ENCODE measurements around the gene ARHGAP22. TPM values are rescaled to one million over a fixed set of nuclear protein-coding genes. Genes with fewer than 3 reads are reported as not detected.
A peak's percentile ranks its signal among the peaks of the same experiment; 100 is the strongest.
"Not testable (repeated sequence)": the region's sequence is repeated elsewhere in the genome, so short reads cannot be mapped to it uniquely, and the experiment has no call there.

ARHGAP22 gene
- total RNA-seq, 8 experiments from 2014 or later = 0.72 to 9.3 (median 1.8) TPM

DNA sequence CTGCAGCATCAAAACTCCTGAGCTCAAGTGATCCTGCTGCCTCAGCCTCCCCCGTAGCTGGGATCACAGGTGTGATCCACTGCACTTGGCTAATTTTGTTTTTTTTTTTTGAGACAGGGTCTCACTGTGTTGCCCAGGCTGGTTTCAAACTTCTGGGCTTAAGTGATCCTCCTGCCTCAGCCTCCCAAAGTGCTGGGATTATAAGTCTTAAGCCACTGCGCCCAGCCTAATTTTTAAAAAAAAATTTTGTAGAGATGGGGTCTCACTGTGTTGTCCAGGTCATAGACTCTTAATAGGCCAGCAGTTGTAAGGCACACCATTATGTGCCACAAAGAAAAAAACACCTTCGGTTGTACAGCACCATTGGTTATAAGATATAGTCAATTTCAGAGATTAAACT is 176.0 kb downstream of the ARHGAP22 start:
- no peak for ATAC-seq (replicated peaks in 6 of 8)
- Histone ChIP-seq H3K4me1 (replicated peaks in 1 of 2) (no peaks in the 10 kb centered on the region), H3K4me3 (no peak overlapping the region), H3K27ac (no peak overlapping the region)
- 90 to 100% (median 100%) methylated on average over 1 to 3 of the region's 3 CpGs; no CpG with 5 or more reads in 2 of the 10 experiments for WGBS, 10 experiments
- in situ Hi-C loops (cut with MboI; ENCODE audit: low pct_unique_long_range_greater_than_20kb in 2 of 9, low sequenced_read_pairs in 9 of 9, unreplicated experiment in 9 of 9) = no loop called here

DNA sequence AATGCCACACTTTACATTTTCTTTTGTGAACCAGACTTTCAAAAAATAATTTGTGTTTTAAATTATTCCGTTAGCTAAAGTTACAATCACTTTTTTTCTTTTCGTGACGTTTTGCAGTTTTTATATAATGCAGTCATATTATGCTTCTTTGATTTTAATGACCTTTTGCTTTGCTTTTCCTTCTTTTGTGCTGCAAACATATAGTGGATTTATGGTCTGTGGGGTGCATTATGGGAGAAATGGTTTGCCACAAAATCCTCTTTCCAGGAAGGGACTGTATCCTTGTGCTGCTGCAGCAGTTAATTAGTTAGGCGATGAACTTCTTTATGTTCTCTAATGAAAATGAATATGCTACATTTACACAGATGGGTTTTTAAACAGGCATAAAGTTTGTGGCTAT is 181.0 kb downstream of the ARHGAP22 start:
- in situ Hi-C loops (cut with MboI; ENCODE audit: low pct_unique_long_range_greater_than_20kb in 2 of 9, low sequenced_read_pairs in 9 of 9, unreplicated experiment in 9 of 9) = no loop called here
- peak in 1 of 8 experiments; percentile 35 for ATAC-seq (replicated peaks in 6 of 8)
- Histone ChIP-seq H3K4me1 (replicated peaks in 1 of 2) (no peaks in the 10 kb centered on the region), H3K27ac (no peak overlapping the region), H3K4me3 (no peak overlapping the region)
- whole genome bisulfite sequencing, 10 experiments = 43 to 97% (median 74%) methylated on average over 2 to 4 of the region's 4 CpGs

DNA sequence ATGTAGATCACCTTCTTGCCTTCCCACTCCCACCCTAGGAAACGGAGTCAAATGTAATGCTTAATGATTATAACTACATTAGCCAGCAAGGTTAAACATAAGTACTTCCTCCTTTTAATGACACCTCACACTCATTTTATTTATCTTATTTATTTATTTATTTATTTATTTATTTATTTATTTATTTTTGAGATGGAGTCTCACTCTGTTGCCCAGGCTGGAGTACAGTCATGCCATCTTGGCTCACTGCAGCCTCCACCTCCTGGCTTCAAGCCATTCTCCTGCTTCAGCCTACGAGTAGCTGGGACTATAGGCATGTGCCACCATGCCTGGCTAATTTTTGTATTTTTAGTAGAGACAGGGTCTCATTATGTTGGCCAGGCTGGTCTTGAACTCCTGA is 183.0 kb downstream of the ARHGAP22 start:
- 75 to 100% (median 100%) methylated on average over 1 to 2 of the region's 2 CpGs; no CpG with 5 or more reads in 1 of the 10 experiments for WGBS, 10 experiments
- H3K4me1 ChIP-seq (replicated peaks in 1 of 2); H3K27ac ChIP-seq; ATAC-seq (replicated peaks in 6 of 8); H3K4me3 ChIP-seq; in situ Hi-C loops (cut with MboI; ENCODE audit: low pct_unique_long_range_greater_than_20kb in 2 of 9, low sequenced_read_pairs in 9 of 9, unreplicated experiment in 9 of 9): not testable (repeated sequence)

DNA sequence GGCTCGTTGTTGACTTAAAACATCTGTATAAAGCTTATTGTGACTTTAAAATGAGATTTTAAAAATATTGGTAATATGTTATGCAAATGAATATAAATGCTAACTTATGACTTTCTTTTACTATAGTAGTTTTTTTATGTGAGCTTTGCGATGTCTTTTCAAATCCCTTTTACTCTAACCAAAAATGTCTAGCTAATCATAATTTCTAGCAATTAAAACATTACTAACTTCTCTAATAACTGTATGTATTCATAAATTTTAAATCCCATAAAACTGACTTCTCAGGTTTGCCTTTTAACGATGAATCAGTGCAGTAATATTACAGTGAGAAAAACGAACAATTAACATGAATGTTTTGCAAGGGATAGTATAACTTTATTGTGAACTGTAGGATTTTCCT is 185.2 kb downstream of the ARHGAP22 start:
- ATAC-seq (replicated peaks in 6 of 8) = no peak
- in situ Hi-C loops (cut with MboI; ENCODE audit: low pct_unique_long_range_greater_than_20kb in 2 of 9, low sequenced_read_pairs in 9 of 9, unreplicated experiment in 9 of 9) = no loop called here
- Histone ChIP-seq H3K4me3 (no peak overlapping the region), H3K4me1 (replicated peaks in 1 of 2) (no peaks in the 10 kb centered on the region), H3K27ac (no peak overlapping the region)
- WGBS, 10 experiments = 72 to 100% (median 94%) methylated on average over 1 to 4 of the region's 4 CpGs

DNA sequence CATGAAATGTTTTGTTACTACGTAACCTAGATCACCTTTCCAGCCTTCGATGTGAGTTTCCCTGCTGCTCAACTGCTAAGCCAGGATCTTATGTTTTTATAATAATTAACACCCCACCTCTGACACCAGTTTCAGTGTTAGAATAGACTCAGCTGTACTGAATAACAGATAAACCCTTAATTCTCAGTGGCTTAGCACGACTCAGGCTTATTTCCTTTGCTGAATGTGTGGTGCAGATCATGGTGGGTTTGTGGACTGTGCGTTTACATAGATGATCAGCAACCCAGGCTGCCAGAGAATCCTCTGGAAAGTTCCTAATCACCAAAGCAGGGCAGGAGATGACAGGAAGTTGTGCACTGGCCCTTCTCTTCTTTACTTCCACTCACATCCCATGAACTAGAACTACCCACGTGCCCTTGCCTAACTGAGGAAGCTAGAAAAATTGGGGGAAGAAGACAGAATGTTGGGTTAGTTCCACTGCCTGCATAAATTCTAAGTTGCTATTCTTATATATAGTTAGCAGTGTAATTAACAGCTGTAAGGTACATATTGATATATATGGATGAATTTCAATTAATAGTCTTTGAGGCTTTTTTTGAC is 186.6 kb downstream of the ARHGAP22 start:
- 75 to 100% (median 88%) methylated on average over 3 to 4 of the region's 5 CpGs; no CpG with 5 or more reads in 3 of the 10 experiments for WGBS, 10 experiments
- H3K4me1 ChIP-seq (replicated peaks in 1 of 2) = no peaks in the 10 kb centered on the region

DNA sequence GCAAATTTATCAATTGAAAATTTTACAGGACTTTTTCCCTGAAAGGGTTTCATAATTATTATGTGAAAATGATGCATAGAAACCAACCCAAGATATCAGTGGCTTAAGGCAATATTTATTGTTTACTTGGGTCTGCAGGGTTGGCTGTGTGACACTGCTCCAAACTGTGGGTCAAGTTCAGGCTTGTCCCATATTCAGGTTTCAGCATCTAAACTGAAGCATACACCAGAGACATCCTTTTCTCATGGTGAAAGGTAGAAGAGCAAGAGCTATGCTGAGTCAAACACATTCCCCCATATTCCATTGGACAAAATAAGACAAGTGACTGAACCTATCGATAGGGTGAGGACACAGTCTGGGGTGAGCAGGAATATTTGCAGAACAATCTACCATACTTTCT is 187.5 kb downstream of the ARHGAP22 start:
- in situ Hi-C loops (cut with MboI; ENCODE audit: low pct_unique_long_range_greater_than_20kb in 2 of 9, low sequenced_read_pairs in 9 of 9, unreplicated experiment in 9 of 9) = no loop called here
- H3K4me3 ChIP-seq = no peak overlapping the region
- H3K4me1 ChIP-seq (replicated peaks in 1 of 2) = no peaks in the 10 kb centered on the region
- WGBS, 10 experiments = 83 to 100% (median 100%) methylated on average over 1 of the region's 1 CpG; no CpG with 5 or more reads in 3 of the 10 experiments
- no peak overlapping the region for H3K27ac ChIP-seq
- ATAC-seq (replicated peaks in 6 of 8) = no peak

More for the DNA sequence above, 186.6 kb downstream of the ARHGAP22 start:
- in situ Hi-C loops (cut with MboI; ENCODE audit: low pct_unique_long_range_greater_than_20kb in 2 of 9, low sequenced_read_pairs in 9 of 9, unreplicated experiment in 9 of 9) = no loop called here
- no peak for ATAC-seq (replicated peaks in 6 of 8)
- H3K27ac ChIP-seq = no peak overlapping the region
- no peak overlapping the region for H3K4me3 ChIP-seq

DNA sequence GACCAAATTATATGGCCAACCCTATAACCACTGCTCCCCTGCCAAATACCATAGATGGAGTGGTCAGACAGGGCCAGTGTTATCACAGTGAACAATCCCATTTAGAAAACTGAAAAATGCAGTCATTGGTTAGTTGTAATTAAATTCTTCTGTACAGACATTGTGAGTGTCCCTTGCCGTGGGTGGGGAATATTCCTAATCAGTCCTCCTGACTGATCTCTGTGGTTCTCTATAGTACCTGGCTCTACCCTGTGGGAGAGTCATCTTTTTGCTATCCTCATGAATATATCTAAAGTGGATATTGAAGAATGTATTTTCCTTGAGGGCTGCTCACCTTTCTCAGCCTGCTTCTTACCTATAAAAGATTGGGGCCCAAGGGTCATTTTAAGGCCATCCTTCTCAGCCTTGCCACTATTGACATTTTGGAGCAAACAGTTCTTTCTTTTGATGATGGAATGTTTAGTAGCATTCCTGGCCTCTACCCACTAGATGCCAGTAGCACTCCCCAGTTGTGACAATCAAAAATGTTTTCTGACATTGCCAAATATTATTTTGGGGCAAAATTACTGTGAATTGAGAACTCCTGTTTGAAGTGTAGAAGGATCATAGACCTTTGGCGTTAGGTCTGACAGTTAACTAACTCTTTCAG is 188.2 kb downstream of the ARHGAP22 start:
- Histone ChIP-seq H3K4me1 (replicated peaks in 1 of 2) (no peaks in the 10 kb centered on the region), H3K4me3 (no peak overlapping the region), H3K27ac (no peak overlapping the region)
- in situ Hi-C loops (cut with MboI; ENCODE audit: low pct_unique_long_range_greater_than_20kb in 2 of 9, low sequenced_read_pairs in 9 of 9, unreplicated experiment in 9 of 9) = no loop called here
- ATAC-seq (replicated peaks in 6 of 8) = peak in 1 of 8 experiments; percentile 30
- 70 to 100% (median 100%) methylated on average over 1 to 2 of the region's 2 CpGs; no CpG with 5 or more reads in 1 of the 10 experiments for WGBS, 10 experiments

DNA sequence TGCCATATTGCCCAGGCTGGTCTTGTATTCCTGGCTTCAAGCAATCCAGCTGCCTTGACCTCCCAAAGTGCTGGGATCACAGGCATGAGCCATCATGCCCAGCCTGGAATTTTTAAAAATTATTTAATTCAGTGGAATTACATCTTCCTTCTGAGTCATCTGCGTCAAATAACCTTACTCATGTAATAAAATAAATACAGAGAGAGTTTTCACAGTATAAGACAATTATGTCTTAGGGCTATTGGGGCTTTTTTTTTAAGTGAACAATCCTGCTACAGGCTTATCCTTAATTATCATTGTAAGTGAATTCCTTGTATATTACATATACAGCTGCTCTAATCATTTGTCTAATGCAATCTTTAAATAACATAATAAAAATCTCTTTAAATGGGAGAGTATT is 190.1 kb downstream of the ARHGAP22 start:
- Histone ChIP-seq H3K4me3 (no peak overlapping the region), H3K4me1 (replicated peaks in 1 of 2) (no peaks in the 10 kb centered on the region), H3K27ac (no peak overlapping the region)
- WGBS, 10 experiments = 25 to 100% (median 95%) methylated on average over 1 of the region's 1 CpG; no CpG with 5 or more reads in 2 of the 10 experiments
- in situ Hi-C loops (cut with MboI; ENCODE audit: low pct_unique_long_range_greater_than_20kb in 2 of 9, low sequenced_read_pairs in 9 of 9, unreplicated experiment in 9 of 9) = no loop called here
- no peak for ATAC-seq (replicated peaks in 6 of 8)

DNA sequence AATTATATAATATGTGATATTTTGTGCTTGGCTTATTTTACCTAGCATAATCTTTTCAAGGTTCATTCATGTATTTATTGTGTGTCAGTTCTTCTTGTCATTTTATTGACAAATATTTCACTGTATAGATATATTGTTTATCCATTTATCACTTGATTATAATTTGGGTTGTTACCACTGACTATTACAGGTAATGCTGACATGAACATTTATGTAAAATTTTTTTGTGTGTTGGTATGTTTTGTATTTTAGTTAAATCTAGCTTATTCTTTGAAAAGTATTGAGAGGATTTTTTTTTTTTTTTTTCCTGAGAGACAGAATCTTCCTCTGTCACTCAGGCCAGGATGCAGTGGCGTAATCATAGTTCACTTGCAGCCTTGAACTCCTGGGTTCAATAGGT is 190.7 kb downstream of the ARHGAP22 start:
- 80 to 100% (median 100%) methylated on average over 1 of the region's 1 CpG; no CpG with 5 or more reads in 1 of the 10 experiments for WGBS, 10 experiments
- Histone ChIP-seq H3K27ac (no peak overlapping the region), H3K4me3 (no peak overlapping the region), H3K4me1 (replicated peaks in 1 of 2) (no peaks in the 10 kb centered on the region)
- ATAC-seq (replicated peaks in 6 of 8) = no peak
- in situ Hi-C loops (cut with MboI; ENCODE audit: low pct_unique_long_range_greater_than_20kb in 2 of 9, low sequenced_read_pairs in 9 of 9, unreplicated experiment in 9 of 9) = no loop called here

DNA sequence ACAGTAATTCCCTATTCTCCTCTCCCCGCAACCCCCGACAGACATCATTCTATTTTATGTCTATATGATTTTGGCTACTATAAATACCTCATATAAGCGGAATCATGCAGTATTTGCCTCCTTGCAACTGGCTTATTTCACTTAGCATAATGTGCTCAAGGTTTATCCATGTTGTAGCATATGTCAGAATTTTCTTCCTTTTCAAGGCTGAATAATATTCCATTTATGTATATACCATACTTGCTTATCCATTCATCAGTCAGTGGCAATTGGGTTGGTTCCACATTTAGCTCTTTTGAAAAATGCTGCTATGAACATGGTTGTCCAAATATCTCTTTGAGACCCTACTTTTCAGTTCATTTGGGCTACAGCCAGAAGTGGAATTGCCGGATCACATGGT is 191.9 kb downstream of the ARHGAP22 start:
- Histone ChIP-seq H3K4me3 (no peak overlapping the region), H3K27ac (no peak overlapping the region), H3K4me1 (replicated peaks in 1 of 2) (no peaks in the 10 kb centered on the region)
- no peak for ATAC-seq (replicated peaks in 6 of 8)
- in situ Hi-C loops (cut with MboI; ENCODE audit: low pct_unique_long_range_greater_than_20kb in 2 of 9, low sequenced_read_pairs in 9 of 9, unreplicated experiment in 9 of 9) = no loop called here
- WGBS, 10 experiments = 90 to 100% (median 100%) methylated on average over 1 to 4 of the region's 4 CpGs

DNA sequence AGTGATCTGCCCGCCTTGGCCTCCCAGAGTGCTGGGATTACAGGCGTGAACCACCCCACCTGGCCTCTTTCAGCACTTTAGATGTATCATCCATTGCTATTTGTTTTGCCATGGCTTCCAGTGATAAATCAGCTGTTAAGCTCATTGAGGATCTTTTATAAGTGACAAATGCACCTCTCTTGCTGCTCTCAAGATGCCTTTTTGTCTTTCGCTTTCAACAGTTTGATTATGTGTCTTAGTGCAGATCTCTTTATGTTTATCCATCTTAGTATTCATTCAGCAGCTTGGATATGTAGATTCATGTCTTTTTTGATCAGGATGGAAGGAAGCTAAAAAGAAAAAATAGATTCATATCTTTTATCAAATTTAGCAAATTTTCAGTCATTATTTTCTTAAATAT is 192.8 kb downstream of the ARHGAP22 start:
- H3K27ac ChIP-seq = no peak overlapping the region
- WGBS, 10 experiments = 90 to 100% (median 100%) methylated on average over 1 to 3 of the region's 3 CpGs
- ATAC-seq (replicated peaks in 6 of 8) = no peak
- H3K4me3 ChIP-seq = no peak overlapping the region
- H3K4me1 ChIP-seq (replicated peaks in 1 of 2) = no peaks in the 10 kb centered on the region
- in situ Hi-C loops (cut with MboI; ENCODE audit: low pct_unique_long_range_greater_than_20kb in 2 of 9, low sequenced_read_pairs in 9 of 9, unreplicated experiment in 9 of 9) = no loop called here

DNA sequence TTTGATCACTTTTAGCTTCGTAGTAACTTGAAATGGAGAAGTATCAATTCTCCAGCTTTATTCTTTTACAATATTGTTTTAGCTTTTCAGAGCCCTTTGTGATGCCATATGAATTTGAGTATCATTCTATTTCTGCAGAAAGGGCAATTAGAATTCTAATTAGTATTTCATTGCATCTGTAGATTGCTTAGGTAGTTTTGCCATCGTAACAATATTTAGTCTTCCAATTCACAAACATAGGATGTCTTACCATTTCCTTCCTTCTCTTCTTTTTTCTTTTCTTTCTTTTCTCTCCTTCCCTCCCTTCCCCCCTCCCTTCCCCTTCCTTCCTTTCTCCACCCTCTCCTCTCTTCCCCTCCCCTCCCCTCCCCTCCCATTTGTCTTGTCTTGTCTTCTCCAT is 193.4 kb downstream of the ARHGAP22 start:
- WGBS, 10 experiments = 83 to 100% (median 100%) methylated on average over 1 to 2 of the region's 2 CpGs; no CpG with 5 or more reads in 1 of the 10 experiments

DNA sequence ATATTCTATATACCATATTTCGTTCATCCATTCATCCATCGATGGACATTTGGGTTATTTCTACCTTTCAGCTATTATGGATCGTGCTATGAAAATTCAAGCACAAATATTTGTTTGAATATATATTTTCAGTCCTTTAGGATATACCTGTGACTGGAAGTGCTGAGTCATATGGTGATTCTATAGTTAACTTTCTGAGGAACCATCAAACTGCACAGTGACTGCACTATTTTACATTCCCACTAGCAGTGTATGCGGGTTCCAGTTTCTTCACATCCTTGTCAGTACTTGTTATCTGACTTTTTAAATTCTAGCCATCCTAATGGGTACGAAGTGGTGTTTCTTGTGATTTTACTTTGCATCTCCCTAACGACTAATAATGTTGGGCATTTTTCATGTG is 194.4 kb downstream of the ARHGAP22 start:
- Histone ChIP-seq H3K27ac (no peak overlapping the region), H3K4me1 (replicated peaks in 1 of 2) (no peaks in the 10 kb centered on the region), H3K4me3 (no peak overlapping the region)
- in situ Hi-C loops (cut with MboI; ENCODE audit: low pct_unique_long_range_greater_than_20kb in 2 of 9, low sequenced_read_pairs in 9 of 9, unreplicated experiment in 9 of 9) = no loop called here
- 84 to 100% (median 96%) methylated on average over 3 to 6 of the region's 6 CpGs for WGBS, 10 experiments
- no peak for ATAC-seq (replicated peaks in 6 of 8)

More for the DNA sequence above, 193.4 kb downstream of the ARHGAP22 start:
- no peak overlapping the region for H3K27ac ChIP-seq
- no peak overlapping the region for H3K4me3 ChIP-seq
- no peak for ATAC-seq (replicated peaks in 6 of 8)
- in situ Hi-C loops (cut with MboI; ENCODE audit: low pct_unique_long_range_greater_than_20kb in 2 of 9, low sequenced_read_pairs in 9 of 9, unreplicated experiment in 9 of 9) = no loop called here
- H3K4me1 ChIP-seq (replicated peaks in 1 of 2) = no peaks in the 10 kb centered on the region

DNA sequence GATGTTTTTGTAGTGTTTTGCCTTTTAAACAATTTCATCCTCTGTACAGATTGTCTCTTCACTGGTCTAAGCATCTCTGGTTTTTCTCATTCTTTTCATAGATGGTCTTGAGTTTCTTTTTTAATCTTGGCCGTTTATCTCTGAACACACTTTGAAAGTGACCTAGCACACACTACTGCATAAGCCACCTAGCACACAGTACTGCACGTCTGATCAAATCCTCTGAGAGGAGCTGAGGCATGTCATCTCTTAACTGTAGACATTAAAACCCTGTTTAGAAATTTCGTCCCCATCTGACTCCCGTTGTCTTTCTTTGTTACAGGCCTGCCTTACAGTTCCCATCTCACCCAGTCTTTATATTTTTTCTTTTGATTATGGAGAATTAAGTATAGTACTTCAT is 198.2 kb downstream of the ARHGAP22 start:
- Histone ChIP-seq H3K4me3 (no peak overlapping the region), H3K4me1 (replicated peaks in 1 of 2) (peaks cover 0 to 7% of the 10 kb centered on the region in 2 donors), H3K27ac (no peak overlapping the region)
- WGBS, 10 experiments = 20 to 100% (median 94%) methylated on average over 1 to 4 of the region's 4 CpGs; no CpG with 5 or more reads in 1 of the 10 experiments
- ATAC-seq (replicated peaks in 6 of 8) = peak in 2 of 8 experiments; percentile 30 to 56
- in situ Hi-C loops (cut with MboI; ENCODE audit: low pct_unique_long_range_greater_than_20kb in 2 of 9, low sequenced_read_pairs in 9 of 9, unreplicated experiment in 9 of 9) = no loop called here

All from motor neuron (in vitro differentiated cells).